Upper lobe of right lung (tissue), 1 donor: ENCODE measurements around the gene ZNF532. TPM values are rescaled to one million over a fixed set of nuclear protein-coding genes. Genes with fewer than 3 reads are reported as not detected.
"Not testable (repeated sequence)": the region's sequence is repeated elsewhere in the genome, so short reads cannot be mapped to it uniquely, and the experiment has no call there.

Experiments used
- ATAC-seq: fragments of 200-7000 bp; cut with Tn5 transposase; one replicate; pipeline ENCODE4 v1.9.1; 2020; ENCODE audit warnings: mild to moderate bottlenecking, moderate library complexity
- DNase-seq: peaks from one replicate; pipeline ENCODE4 v3.0.0-alpha.2; 2020
- H3K27ac ChIP-seq: fragments of 200-600 bp; one replicate; pipeline ENCODE4 v1.8.0; 2022
- H3K27me3 ChIP-seq: fragments of 200-600 bp; one replicate; pipeline ENCODE4 v1.8.0; 2022; ENCODE audit warnings: mild to moderate bottlenecking
- H3K36me3 ChIP-seq: fragments of 200-600 bp; one replicate; pipeline ENCODE4 v1.8.0; 2022
- H3K4me1 ChIP-seq: fragments of 200-600 bp; one replicate; pipeline ENCODE4 v1.8.0; 2022
- H3K4me3 ChIP-seq: fragments of 200-600 bp; one replicate; pipeline ENCODE4 v1.8.0; 2022; ENCODE audit warnings: mild to moderate bottlenecking
- H3K9me3 ChIP-seq: fragments of 200-600 bp; one replicate; pipeline ENCODE4 v1.8.0; 2022
- intact Hi-C: fragments of 100-400 bp; cut with DNase I; formaldehyde crosslinking; loops from one replicate; pipeline ENCODE4 v1.11.0; 2022
- total RNA-seq: library from RNA; stranded (reverse); fragmentation: NEBNext Ultra II Directional; extraction: Animal tissue kit (Norgen Biotek cat#: 25700); gene quantifications from one replicate; pipeline ENCODE4 v1.2.1, GENCODE V29; 2021
- TF ChIP-seq, protein P1 (sequence below): fragments of 200-600 bp; IDR thresholded peaks from one replicate; pipeline ENCODE4 v1.8.0; 2022; ENCODE audit warnings: antibody characterized with exemption
- donor health status: DM: no; HTN: yes; CAD: no; lungs with severe emphysema.

ZNF532 gene
- total RNA-seq, 1 donor from 2014 or later, result 56.6 TPM

DNA sequence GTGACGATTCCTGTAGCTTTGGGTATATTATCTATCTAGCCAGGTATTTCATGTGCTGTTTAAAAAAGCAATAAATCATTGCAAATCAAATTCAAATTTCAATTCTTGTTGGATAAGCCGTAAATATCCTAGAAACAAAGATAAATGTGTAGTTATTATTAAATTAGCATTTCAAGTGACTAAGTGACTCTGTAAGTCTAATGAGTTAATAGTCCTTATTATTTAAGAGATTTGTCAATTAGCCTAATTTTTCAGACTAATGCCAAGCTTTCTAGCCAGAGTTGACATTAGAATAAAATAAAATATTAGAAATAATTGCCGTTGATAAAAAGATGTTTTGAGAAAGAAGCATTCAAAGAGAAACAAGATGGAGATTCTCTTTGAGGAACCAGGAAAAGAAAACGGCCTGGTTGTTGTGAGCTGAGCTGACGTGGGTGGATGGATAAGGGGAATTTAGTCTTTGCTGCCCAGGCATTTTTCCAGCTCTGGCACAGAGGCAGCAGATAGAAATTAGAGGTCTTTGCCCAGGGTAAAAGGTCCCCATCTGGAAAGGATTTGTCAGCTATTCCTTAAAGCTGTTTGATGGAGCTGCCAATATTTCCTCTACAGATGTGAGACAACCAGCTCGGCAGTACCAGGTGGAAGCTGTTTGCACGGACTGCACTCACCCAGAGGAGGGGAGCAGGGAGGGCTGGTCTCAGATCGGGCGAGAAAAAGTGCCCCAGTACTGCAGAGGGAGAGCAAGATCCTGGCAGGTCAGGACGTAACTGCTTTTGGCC is 157.7 kb downstream of the ZNF532 start:
- intact Hi-C loops, result no loop called here
- Histone ChIP-seq H3K36me3 (no peaks in the 10 kb centered on the region), H3K4me1 (no peaks in the 10 kb centered on the region), H3K4me3 (no peak overlapping the region), H3K27ac (peak overlapping the region; percentile 27), H3K9me3 (no peaks in the 10 kb centered on the region), H3K27me3 (no peaks in the 10 kb centered on the region)
- no peak for DNase-seq
- TF ChIP-seq, protein P1, sequence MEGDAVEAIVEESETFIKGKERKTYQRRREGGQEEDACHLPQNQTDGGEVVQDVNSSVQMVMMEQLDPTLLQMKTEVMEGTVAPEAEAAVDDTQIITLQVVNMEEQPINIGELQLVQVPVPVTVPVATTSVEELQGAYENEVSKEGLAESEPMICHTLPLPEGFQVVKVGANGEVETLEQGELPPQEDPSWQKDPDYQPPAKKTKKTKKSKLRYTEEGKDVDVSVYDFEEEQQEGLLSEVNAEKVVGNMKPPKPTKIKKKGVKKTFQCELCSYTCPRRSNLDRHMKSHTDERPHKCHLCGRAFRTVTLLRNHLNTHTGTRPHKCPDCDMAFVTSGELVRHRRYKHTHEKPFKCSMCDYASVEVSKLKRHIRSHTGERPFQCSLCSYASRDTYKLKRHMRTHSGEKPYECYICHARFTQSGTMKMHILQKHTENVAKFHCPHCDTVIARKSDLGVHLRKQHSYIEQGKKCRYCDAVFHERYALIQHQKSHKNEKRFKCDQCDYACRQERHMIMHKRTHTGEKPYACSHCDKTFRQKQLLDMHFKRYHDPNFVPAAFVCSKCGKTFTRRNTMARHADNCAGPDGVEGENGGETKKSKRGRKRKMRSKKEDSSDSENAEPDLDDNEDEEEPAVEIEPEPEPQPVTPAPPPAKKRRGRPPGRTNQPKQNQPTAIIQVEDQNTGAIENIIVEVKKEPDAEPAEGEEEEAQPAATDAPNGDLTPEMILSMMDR, result no peak
- ATAC-seq, result peak; percentile 68

GRCh38 chr18:59024829-59025228 is 160.2 kb downstream of the ZNF532 start:
- H3K4me1 ChIP-seq, result no peaks in the 10 kb centered on the region
- DNase-seq (no peak), ATAC-seq (no peak)
- H3K27ac ChIP-seq, result no peak overlapping the region
- H3K4me3 ChIP-seq, result no peak overlapping the region
- H3K36me3 ChIP-seq, result no peaks in the 10 kb centered on the region
- no peaks in the 10 kb centered on the region for H3K27me3 ChIP-seq
- intact Hi-C loops, result no loop called here
- no peaks in the 10 kb centered on the region for H3K9me3 ChIP-seq
- TF ChIP-seq, protein P1, result no peak

DNA sequence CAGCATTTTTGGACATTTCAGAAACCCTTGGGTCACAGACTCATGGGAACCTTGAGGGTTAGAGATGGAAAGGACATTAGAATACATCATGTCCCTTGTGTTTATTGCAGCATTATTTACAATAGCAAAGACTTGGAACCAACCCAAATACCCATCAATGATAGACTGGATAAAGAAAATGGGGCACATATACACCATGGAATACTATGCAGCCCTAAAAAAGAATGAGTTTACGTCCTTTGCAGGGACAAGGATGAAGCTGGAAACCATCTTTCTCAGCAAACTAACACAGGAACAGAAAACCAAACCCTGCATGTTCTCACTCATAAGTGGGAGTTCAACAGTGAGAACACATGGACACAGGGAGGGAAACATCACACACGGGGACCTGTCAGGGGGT is 160.9 kb downstream of the ZNF532 start:
- H3K27ac ChIP-seq, result peak overlapping the region; percentile 2
- H3K4me3 ChIP-seq, ATAC-seq, intact Hi-C loops, H3K9me3 ChIP-seq, DNase-seq, H3K36me3 ChIP-seq, H3K4me1 ChIP-seq, H3K27me3 ChIP-seq: not testable (repeated sequence)

GRCh38 chr18:59026364-59026763 is 161.7 kb downstream of the ZNF532 start:
- DNase-seq (no peak), ATAC-seq (no peak)
- Histone ChIP-seq H3K9me3 (no peaks in the 10 kb centered on the region), H3K4me1 (no peaks in the 10 kb centered on the region), H3K36me3 (no peaks in the 10 kb centered on the region), H3K27ac (no peak overlapping the region), H3K27me3 (no peaks in the 10 kb centered on the region), H3K4me3 (no peak overlapping the region)
- intact Hi-C loops, result no loop called here
- TF ChIP-seq, protein P1, result no peak

DNA sequence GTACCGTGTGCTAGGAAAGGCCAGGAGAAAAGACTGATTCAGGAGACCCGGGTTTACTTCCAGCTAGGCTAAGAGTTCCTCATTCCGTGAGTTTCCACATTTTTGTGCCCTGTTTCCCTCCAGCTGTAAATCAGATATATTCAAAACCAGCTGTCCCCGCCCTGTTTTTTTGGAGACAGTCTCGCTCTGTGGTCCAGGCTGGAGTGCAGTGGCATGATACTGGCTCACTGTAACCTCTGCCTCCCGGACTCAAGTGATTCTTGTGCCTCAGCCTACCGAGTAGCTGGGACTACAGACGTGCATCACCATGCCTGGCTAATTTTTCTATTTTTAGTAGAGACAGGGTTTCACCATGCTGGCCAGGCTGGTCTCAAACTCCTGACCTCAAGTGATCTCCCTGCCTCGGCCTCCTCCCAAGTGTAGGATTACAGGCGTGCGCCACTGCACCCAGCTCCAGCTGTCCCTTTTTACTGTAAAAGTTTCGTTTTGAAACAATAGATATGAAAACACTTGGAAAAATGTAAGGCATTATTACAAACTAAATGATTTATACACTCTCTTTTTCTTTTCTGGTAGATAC is 162.2 kb downstream of the ZNF532 start:
- Histone ChIP-seq H3K9me3 (no peaks in the 10 kb centered on the region), H3K27me3 (no peaks in the 10 kb centered on the region), H3K4me3 (no peak overlapping the region), H3K36me3 (no peaks in the 10 kb centered on the region), H3K4me1 (no peaks in the 10 kb centered on the region), H3K27ac (no peak overlapping the region)
- ATAC-seq (no peak), DNase-seq (no peak)
- intact Hi-C loops, result no loop called here
- TF ChIP-seq, protein P1, result no peak

GRCh38 chr18:59029663-59030429 is 165.2 kb downstream of the ZNF532 start:
- intact Hi-C loops, result no loop called here
- no peak for ATAC-seq

More at GRCh38 chr18:59029663-59030429, 165.2 kb downstream of the ZNF532 start:
- Histone ChIP-seq H3K36me3 (no peaks in the 10 kb centered on the region), H3K9me3 (no peaks in the 10 kb centered on the region), H3K27me3 (no peaks in the 10 kb centered on the region), H3K4me1 (no peaks in the 10 kb centered on the region), H3K4me3 (no peak overlapping the region), H3K27ac (no peak overlapping the region)
- TF ChIP-seq, protein P1, result no peak
- no peak for DNase-seq
